HepG2 (cell line): Measurements from ENCODE around the gene RAB22A. TPM values are rescaled to one million over a fixed set of nuclear protein-coding genes. Genes with fewer than 3 reads are reported as not detected.

Experiments used
- BRCA1 ChIP-seq: sonication (generic); formaldehyde crosslinking; IDR thresholded peaks from 2 replicates; pipeline ENCODE4 v1.4.0; 2020; ENCODE audit warnings: missing genetic modification reagents
- HMG20B ChIP-seq: conservative IDR thresholded peaks from 2 replicates; pipeline ENCODE4 v1.6.1; 2016; ENCODE audit warnings: missing genetic modification reagents, missing compliant biosample characterization
- KLF15 ChIP-seq: sonication (generic); formaldehyde crosslinking; IDR thresholded peaks from 2 replicates; pipeline ENCODE4 v1.8.1; 2023; ENCODE audit warnings: borderline replicate concordance, mild to moderate bottlenecking, inconsistent platforms, missing genetic modification reagents, mixed read lengths
- MTERF4 ChIP-seq: sonication (generic); formaldehyde crosslinking; IDR thresholded peaks from 2 replicates; pipeline ENCODE4 v1.8.0; 2023; ENCODE audit warnings: mild to moderate bottlenecking, missing genetic modification reagents
- NR2F6 ChIP-seq, 2 experiments: IDR thresholded peaks; 2 replicates each; pipeline ENCODE4 v1.6.1; 2016; ENCODE audit warnings: antibody characterized with exemption in 1 of 2, mild to moderate bottlenecking in 1 of 2
- RORA ChIP-seq: sonication (generic); formaldehyde crosslinking; IDR thresholded peaks from 2 replicates; pipeline ENCODE4 v1.5.0; 2020; ENCODE audit warnings: mild to moderate bottlenecking, missing genetic modification reagents, moderate library complexity
- SNAPC4 ChIP-seq: sonication (generic); formaldehyde crosslinking; IDR thresholded peaks from 2 replicates; pipeline ENCODE4 v1.4.0; 2020; ENCODE audit warnings: mild to moderate bottlenecking, missing genetic modification reagents
- ZIK1 ChIP-seq: sonication (generic); formaldehyde crosslinking; IDR thresholded peaks from 2 replicates; pipeline ENCODE4 v1.5.0; 2020; ENCODE audit warnings: mild to moderate bottlenecking, low read depth, missing genetic modification reagents, borderline replicate concordance
- ZKSCAN8 ChIP-seq: IDR thresholded peaks from 2 replicates; pipeline ENCODE4 v1.6.1; 2016; ENCODE audit warnings: borderline replicate concordance, missing genetic modification reagents, missing compliant biosample characterization
- ZNF337 ChIP-seq: sonication (generic); formaldehyde crosslinking; IDR thresholded peaks from 2 replicates; pipeline ENCODE4 v1.5.1; 2020; ENCODE audit warnings: missing genetic modification reagents, low read depth, mild to moderate bottlenecking, borderline replicate concordance
- ZNF597 ChIP-seq: sonication (generic); formaldehyde crosslinking; IDR thresholded peaks from 2 replicates; pipeline ENCODE4 v1.5.0; 2020; ENCODE audit warnings: missing genetic modification reagents
- ZNF724P ChIP-seq: sonication (generic); formaldehyde crosslinking; IDR thresholded peaks from 2 replicates; pipeline ENCODE4 v1.8.0; 2022; ENCODE audit warnings: missing genetic modification reagents, borderline replicate concordance
- polyA plus RNA-seq, 8 experiments: library from polyadenylated mRNA; depleted of rRNA in 3 of 8; stranded (reverse) in 7 of 8; unstranded in 1 of 8; fragments of >200 nt; fragmentation: Illumina TruSeq in 4 of 8; extraction: Trizol in 4 of 8; gene quantifications; 2 replicates each; pipeline versions ENCODE4 v1.2.1 to v1.2.3, GENCODE V29; 2011 to 2016; ENCODE audit warnings: low read depth in 4 of 8, missing spikeins in 1 of 8, mixed read lengths in 1 of 8; ENCODE audit not compliant: insufficient read depth in 1 of 8
- total RNA-seq, 5 experiments: library from RNA; depleted of rRNA; stranded (reverse); fragments of >200 nt; fragmentation: Illumina TruSeq; extraction: Trizol; gene quantifications; 2 replicates each; pipeline ENCODE4 v1.2.3, GENCODE V29; 2016; ENCODE audit warnings: low read depth in 1 of 5
- TF ChIP-seq, protein P1 (sequence below): sonication (generic); formaldehyde crosslinking; IDR thresholded peaks from 2 replicates; pipeline ENCODE4; 2020; ENCODE audit warnings: missing genetic modification reagents, mild to moderate bottlenecking, borderline replicate concordance

The RAB22A gene
- total and polyA plus RNA-seq, 2 of the 13 experiments (the other 11 are each of a cell fraction or from before 2014, with no cell fraction given), result 10.7 to 11.2 TPM

GRCh38 chr20:58359441-58359840 is 49.9 kb downstream of the RAB22A start (continued):
- TF ChIP-seq SNAPC4 (CRISPR knock-in tag) (no peak), ZIK1 (CRISPR knock-in tag) (no peak), NR2F6 (IDR thresholded peaks at IDR 0.05) (no peak), NR2F6 (CRISPR knock-in tag; IDR thresholded peaks at IDR 0.05) (no peak), ZNF597 (no peak), HMG20B (CRISPR knock-in tag) (no peak), RORA (CRISPR knock-in tag) (no peak), ZKSCAN8 (CRISPR knock-in tag) (no peak), ZNF724P (CRISPR knock-in tag) (no peak), BRCA1 (CRISPR knock-in tag) (no peak), KLF15 (CRISPR knock-in tag) (no peak), ZNF337 (CRISPR knock-in tag) (no peak), MTERF4 (CRISPR knock-in tag) (no peak)
- TF ChIP-seq, protein P1, sequence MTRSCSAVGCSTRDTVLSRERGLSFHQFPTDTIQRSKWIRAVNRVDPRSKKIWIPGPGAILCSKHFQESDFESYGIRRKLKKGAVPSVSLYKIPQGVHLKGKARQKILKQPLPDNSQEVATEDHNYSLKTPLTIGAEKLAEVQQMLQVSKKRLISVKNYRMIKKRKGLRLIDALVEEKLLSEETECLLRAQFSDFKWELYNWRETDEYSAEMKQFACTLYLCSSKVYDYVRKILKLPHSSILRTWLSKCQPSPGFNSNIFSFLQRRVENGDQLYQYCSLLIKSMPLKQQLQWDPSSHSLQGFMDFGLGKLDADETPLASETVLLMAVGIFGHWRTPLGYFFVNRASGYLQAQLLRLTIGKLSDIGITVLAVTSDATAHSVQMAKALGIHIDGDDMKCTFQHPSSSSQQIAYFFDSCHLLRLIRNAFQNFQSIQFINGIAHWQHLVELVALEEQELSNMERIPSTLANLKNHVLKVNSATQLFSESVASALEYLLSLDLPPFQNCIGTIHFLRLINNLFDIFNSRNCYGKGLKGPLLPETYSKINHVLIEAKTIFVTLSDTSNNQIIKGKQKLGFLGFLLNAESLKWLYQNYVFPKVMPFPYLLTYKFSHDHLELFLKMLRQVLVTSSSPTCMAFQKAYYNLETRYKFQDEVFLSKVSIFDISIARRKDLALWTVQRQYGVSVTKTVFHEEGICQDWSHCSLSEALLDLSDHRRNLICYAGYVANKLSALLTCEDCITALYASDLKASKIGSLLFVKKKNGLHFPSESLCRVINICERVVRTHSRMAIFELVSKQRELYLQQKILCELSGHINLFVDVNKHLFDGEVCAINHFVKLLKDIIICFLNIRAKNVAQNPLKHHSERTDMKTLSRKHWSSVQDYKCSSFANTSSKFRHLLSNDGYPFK (CRISPR knock-in tag), result no peak
